ENCODE results near the gene METTL25B.

The METTL25B gene

GRCh38 chr1:156768610-156769295, 40.5 kb downstream of the METTL25B start:
- no peak for DNase-seq (ENCODE audit: low spot score)

- DNase-seq (ENCODE audit: low spot score), result no peak
Measured at GRCh38 chr1:156772222-156772621, 44.0 kb downstream of the METTL25B start.

GRCh38 chr1:156772728-156773497, 44.6 kb downstream of the METTL25B start:
- no peak for DNase-seq (ENCODE audit: low spot score)

- DNase-seq (ENCODE audit: low spot score), result peak; percentile 55
Measured at GRCh38 chr1:156773607-156774006, 45.3 kb downstream of the METTL25B start.

GRCh38 chr1:156775799-156776198, 47.5 kb downstream of the METTL25B start:
- DNase-seq (ENCODE audit: low spot score), result peak; percentile 9

- DNase-seq (ENCODE audit: low spot score), result no peak
Measured at GRCh38 chr1:156776942-156777341, 48.7 kb downstream of the METTL25B start.

GRCh38 chr1:156777573-156777972, 49.3 kb downstream of the METTL25B start:
- no peak for DNase-seq (ENCODE audit: low spot score)

- DNase-seq (ENCODE audit: low spot score), result no peak
Measured at GRCh38 chr1:156781585-156782186, 53.4 kb downstream of the METTL25B start.

- no peak for DNase-seq (ENCODE audit: low spot score)
Measured at GRCh38 chr1:156785458-156785857, 57.2 kb downstream of the METTL25B start.
